Measurements from ENCODE around the gene PRDM16.
"Not testable (repeated sequence)": the region's sequence is repeated elsewhere in the genome, so short reads cannot be mapped to it uniquely, and the experiment has no call there.

Gene PRDM16

DNA sequence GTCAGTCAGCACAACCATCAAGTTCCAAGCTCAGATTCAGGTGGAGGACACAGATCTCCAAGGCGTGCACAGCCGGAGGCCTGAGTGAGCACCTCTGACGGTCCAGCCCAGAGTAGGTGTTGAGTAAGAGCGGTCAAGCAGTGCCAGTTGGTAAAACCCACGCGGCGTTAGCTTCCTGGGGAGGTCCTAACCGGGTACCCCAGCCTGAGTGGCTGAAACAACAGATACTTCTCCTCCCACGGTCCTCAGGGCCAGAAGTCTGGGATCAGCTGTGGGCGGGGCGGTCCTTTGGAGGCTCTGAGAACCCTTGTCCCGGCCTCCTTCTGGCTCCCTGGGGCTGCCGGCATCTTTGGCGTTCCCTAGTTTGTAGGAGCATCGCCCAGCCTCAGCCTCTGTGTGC lies 94.4 kb downstream of the PRDM16 start:
- no peak for DNase-seq (ENCODE audit: low spot score)

GRCh38 chr1:3164671-3165070 lies 95.7 kb downstream of the PRDM16 start:
- DNase-seq (ENCODE audit: low spot score): no peak

- DNase-seq (ENCODE audit: low spot score): not testable (repeated sequence)
These were observed 96.2 kb downstream of the PRDM16 start for GRCh38 chr1:3165189-3165588.

DNA sequence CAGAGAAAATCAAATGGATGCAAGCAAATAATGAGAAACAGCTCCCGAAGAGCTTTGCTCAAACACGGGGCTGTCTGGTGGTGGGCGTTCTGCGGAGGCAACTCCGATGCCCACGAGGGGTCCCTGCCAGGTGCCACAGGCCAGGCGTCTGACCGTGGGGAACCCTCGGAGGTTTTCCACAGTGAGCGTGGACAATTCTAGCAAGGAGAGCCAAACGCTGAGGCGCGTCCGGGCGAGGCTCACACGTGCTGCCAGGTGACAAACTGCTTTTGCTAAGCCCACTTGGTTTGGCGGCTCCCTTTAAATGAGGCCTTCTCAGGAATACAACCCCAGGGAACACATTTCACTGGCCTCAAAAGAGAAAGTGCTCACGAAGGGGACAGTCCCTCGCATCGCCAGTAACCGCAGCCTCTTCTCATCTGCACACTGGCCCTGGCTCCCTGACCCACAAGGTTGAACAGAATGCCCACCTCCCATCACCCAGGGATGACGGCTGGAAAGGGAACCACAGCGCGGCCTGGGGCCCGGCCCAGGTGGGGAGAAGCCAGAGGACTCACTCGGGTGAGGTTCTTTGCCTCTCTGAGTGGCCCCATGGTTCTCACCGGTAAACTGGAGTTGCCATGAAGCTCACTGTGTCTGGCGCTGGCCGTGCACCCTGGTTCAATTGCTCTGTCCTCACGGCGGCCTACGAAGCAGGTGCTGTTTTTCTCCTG lies 97.4 kb downstream of the PRDM16 start:
- no peak for DNase-seq (ENCODE audit: low spot score)

- no peak for DNase-seq (ENCODE audit: low spot score)
These were observed 98.3 kb downstream of the PRDM16 start for GRCh38 chr1:3167255-3167654.

DNA sequence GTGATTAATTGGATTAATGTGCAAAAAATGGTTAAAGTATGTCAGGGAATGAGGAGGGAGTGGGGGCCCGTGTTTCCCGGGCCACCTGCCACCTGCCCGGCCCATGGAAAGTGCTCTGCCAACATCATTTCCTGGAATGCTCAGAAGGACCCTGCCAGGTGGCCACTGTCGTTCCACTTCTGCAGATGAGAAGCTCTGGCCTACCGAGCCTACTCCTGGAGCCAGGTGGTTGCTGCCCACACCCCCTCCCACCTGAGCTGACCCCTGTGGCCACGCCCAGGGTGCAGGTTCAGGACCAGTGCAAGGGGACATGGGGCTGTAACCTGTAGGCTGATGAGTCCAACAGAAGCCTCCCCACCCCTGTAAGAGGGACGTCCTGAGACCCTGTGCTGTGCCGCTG lies 99.7 kb downstream of the PRDM16 start:
- no peak for DNase-seq (ENCODE audit: low spot score)

DNA sequence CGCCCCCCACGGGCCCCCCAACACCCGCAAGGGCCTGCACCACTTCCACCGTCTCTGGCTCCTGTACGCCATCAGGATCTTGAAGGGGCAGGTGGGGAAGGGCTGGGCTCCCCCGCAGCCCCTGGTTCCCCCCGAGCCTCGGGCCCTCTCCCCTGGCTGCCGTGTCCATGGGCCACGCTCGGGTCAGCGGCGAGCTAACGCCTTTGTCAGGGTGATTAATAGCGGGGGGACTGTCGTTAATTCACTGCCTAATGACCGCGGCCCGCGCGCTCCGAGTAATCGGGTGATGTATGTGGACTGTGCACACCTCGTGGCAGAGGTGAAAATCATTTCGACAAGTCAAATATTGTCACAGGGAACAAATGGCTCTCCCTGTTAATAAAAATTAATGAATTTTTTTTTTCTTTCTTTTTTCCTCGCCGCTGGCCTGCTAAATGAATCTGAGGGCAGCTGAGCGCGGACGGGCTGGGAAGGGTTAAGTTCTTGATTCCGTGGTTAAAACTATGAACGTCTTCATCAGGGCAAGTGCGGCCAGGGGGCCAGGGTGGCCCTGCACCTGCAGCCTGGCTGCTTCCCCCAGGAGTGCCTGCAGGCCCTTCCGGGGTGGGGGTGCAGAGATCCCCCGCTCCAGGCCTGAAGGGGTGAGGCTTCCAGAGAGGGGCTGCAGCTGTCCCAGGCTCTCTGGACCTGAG lies 100.8 kb downstream of the PRDM16 start:
- DNase-seq (ENCODE audit: low spot score): no peak

GRCh38 chr1:3170561-3171453 lies 101.8 kb downstream of the PRDM16 start:
- DNase-seq (ENCODE audit: low spot score): no peak

- DNase-seq (ENCODE audit: low spot score): no peak
These were observed 102.8 kb downstream of the PRDM16 start for GRCh38 chr1:3171761-3172160.

DNA sequence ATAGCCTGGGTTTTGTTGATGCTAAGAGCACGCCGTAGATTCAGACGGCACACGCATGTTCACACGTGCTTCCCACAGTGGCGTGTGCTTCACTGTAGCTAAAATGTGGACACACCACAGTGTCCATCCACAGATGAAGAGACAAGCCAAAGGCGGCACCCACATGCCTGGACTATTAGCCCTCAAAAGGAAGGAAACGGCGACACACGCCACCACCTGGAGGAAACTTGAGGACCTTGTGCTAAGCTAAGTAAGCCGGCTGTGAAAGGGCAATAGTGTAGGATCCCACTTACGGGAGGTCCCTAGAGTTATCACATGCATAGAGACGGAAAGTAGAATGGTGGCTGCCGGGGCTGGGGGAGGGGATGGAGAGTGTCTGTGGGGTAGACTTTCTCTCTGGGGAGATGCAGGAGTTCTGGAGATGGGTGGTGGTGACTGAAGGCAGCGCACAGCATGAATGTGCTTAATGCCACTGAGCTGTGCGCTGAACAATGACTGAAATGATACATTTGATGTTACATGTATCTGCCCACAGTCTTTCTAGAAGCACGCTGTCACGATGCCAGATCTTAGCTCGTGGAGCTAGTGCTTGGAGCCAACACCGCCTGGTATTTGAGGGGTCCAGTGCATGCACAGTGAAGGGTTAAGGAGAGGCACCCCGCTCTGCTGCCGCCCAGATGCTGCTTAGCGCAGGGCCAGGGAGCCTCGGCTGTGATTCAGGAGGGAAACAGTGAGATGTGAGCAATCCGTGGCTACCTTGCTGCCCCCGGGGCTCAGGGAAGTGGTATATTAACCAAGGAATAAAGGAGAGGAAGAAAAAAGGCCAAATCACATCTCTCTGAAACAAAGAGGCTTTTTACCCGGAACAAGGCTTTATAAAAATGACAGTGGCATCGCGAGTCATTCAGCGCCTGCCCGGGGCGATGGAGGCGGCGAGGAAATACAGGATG lies 103.7 kb downstream of the PRDM16 start:
- DNase-seq (ENCODE audit: low spot score): peak; percentile 7

GRCh38 chr1:3173381-3173980 lies 104.5 kb downstream of the PRDM16 start:
- no peak for DNase-seq (ENCODE audit: low spot score)

DNA sequence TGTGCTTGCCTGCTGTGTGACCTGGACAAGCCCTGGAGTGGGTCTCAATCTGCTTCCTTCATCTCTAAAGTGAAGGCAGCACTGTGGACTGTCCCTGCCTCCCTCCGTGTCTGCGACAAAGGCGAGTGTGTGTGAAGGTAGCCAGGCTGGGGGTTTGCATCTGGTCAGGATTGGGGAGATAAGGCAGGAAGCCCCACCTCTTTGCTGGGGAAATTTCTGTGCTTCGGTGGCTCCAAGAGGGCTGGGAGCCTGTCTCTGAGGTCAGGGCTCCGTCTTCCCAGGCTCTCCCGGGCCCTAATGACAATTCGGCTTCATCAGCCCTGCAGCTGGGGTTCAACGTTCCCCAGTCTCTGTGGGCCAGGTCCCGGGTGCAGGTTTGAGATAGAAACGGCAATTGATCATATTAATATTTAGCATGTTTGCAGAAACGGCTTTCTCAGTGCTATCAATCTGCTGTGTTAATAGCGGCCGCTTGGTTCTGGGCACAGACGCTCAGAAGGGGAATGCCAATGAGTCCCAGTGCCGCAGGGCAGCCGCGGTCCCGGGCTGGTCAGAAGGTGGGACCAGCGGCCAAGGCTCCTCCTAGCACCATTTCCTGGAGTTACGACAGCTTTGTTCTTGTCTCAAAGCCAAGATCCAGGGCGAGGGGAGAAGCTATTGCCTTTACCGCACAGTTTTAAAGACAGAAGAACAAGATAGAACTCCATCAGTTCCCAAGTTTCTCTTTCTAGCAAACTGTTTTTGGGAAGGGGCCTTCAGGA lies 105.7 kb downstream of the PRDM16 start:
- no peak for DNase-seq (ENCODE audit: low spot score)

DNA sequence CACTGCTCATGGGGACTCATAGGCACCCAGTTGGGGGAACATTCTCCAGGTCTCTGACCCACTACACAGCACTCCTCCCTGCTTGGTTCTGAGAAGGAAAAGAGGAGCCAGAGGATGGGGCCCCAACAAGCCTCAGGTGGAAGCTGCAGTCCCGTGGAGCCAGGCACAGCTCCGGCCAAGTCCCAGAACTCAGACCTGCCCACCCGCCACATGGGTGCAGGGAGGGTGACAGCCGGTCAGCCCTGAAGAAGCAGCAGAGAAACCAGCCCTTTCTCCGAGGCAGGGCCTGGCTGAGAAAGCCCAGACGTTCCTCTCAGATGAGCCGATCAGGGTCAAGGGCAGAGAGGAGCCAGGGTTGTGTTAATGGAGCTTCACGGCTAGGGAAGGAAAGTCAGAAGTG lies 106.5 kb downstream of the PRDM16 start:
- DNase-seq (ENCODE audit: low spot score): no peak

DNA sequence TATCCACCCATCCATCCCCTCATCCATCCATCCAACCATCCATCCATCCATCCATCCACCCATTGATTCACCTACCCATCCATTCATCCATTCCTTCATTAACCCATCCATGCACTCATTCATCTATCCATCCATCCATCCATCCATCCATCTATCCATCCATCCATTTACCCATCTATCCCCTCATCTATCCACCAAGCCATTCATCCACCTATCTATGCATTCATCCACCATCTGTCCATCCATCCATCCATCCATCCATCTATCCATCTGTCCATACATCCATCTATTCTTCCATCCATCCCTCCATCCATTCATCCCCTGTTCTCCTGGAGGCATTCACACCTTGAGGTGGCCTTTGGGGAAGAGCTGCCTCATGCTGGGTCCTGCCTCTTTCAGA lies 107.0 kb downstream of the PRDM16 start:
- no peak for DNase-seq (ENCODE audit: low spot score)

- no peak for DNase-seq (ENCODE audit: low spot score)
These were observed 107.8 kb downstream of the PRDM16 start for GRCh38 chr1:3176820-3177219.

- DNase-seq (ENCODE audit: low spot score): no peak
These were observed 109.3 kb downstream of the PRDM16 start for GRCh38 chr1:3178279-3178678.

- no peak for DNase-seq (ENCODE audit: low spot score)
These were observed 110.5 kb downstream of the PRDM16 start for GRCh38 chr1:3179471-3179870.

DNA sequence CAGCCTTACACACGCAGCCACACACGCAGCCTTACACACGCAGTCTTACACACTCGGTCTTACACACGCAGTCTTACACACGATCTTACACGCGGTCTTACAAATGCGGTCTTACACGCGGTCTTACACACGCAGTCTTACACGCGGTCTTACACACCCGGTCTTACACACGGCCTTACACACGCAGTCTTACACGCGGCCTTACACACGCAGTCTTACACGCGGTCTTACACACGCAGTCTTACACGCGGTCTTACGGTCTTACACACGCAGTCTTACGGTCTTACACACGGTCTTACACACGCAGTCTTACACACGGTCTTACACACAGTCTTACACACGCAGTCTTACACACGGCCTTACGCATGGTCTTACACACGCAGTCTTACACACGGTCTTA lies 111.9 kb downstream of the PRDM16 start:
- DNase-seq (ENCODE audit: low spot score): no peak

DNA sequence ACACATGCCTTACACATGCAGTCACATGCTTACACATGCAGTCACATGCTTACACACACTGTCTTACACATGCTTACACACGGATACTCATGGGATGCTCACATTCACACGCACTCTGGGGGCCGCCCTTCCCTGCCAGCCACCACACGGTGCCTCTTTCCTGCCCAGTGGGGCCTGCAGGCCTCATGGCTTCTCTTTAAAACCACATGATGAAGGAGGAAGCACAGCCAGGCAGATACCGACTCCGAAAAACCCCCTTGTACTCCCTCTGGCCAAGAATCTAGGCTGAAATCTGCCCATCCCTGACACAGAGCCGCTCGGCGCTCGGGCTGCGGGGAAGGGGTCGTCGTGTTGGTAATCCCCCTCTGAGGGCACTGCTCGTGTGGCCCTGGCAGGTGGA lies 113.0 kb downstream of the PRDM16 start:
- no peak for DNase-seq (ENCODE audit: low spot score)

- no peak for DNase-seq (ENCODE audit: low spot score)
These were observed 114.4 kb downstream of the PRDM16 start for GRCh38 chr1:3183411-3183810.

- no peak for DNase-seq (ENCODE audit: low spot score)
These were observed 114.8 kb downstream of the PRDM16 start for GRCh38 chr1:3183813-3184212.
